B cell (primary cell): ENCODE results near the gene HAS3. TPM values are rescaled to one million over a fixed set of nuclear protein-coding genes. Genes with fewer than 3 reads are reported as not detected.

Source experiments
- ATAC-seq: fragments of 200-7000 bp; cut with Tn5 transposase; one replicate; pipeline ENCODE4 v1.10.0; 2021; ENCODE audit warnings: low read depth, mild to moderate bottlenecking, moderate number of reproducible peaks, moderate library complexity
- CTCF ChIA-PET: fragments of 350-600 bp; sonication (Branson Sonifier 250); formaldehyde crosslinking; loops from one replicate; lab custom pipeline; 2021; ENCODE audit warnings: antibody characterized with exemption, inconsistent platforms; lab: Charles Lee
- POLR2A ChIA-PET: fragments of 350-600 bp; sonication (Branson Sonifier 250); formaldehyde crosslinking; loops from one replicate; lab custom pipeline; 2021; ENCODE audit warnings: antibody characterized with exemption; lab: Charles Lee
- DNase-seq: peaks from one replicate; pipeline ENCODE4 v3.0.0; 2013
- H2AFZ ChIP-seq: 2 replicates; pipeline ENCODE4 v1.6.1; 2012; ENCODE audit warnings: mild to moderate bottlenecking, low read depth, low read length; ENCODE audit not compliant: insufficient read depth, poor library complexity, severe bottlenecking
- H3K27ac ChIP-seq, 2 donors: 1 replicate in 1 of 2; 2 replicates in 1 of 2; pipeline ENCODE4 v1.5.1; 2012 to 2013; ENCODE audit warnings: low read length in 2 of 2, mild to moderate bottlenecking in 2 of 2, moderate library complexity in 1 of 2
- H3K27me3 ChIP-seq, 4 experiments: fragments of 200-600 bp in 1 of 4; sonication (generic) in 1 of 4; replicated peaks in 1 of 4; 1 replicate in 2 of 4; 2 replicates in 2 of 4; pipeline versions ENCODE4 v1.6.1 to v1.7.0; 2013 to 2016; ENCODE audit warnings: low read length in 3 of 4, mild to moderate bottlenecking in 2 of 4, mixed read lengths in 1 of 4, moderate library complexity in 1 of 4; ENCODE audit not compliant: insufficient read depth in 4 of 4, control insufficient read depth in 3 of 4; ENCODE audit errors: control extremely low read depth in 1 of 4
- H3K36me3 ChIP-seq, 2 experiments: replicated peaks in 1 of 2; 1 replicate in 1 of 2; 2 replicates in 1 of 2; pipeline versions ENCODE4 v1.6.1 to v1.7.1; 2013; ENCODE audit warnings: low read length in 1 of 2; ENCODE audit not compliant: insufficient read depth in 2 of 2, control insufficient read depth in 1 of 2; ENCODE audit errors: control extremely low read depth in 1 of 2, extremely low read depth in 1 of 2
- H3K4me1 ChIP-seq, 2 donors: fragments of 200-600 bp in 1 of 2; sonication (generic) in 1 of 2; 1 replicate in 1 of 2; 2 replicates in 1 of 2; pipeline versions ENCODE4 v1.5.1 to v1.6.1; 2013 to 2017; ENCODE audit warnings: low read length in 2 of 2; ENCODE audit not compliant: control insufficient read depth in 2 of 2, insufficient read depth in 2 of 2
- H3K4me2 ChIP-seq: replicated peaks from 2 replicates; pipeline ENCODE3; 2012; ENCODE audit warnings: mild to moderate bottlenecking, low read depth, low read length; ENCODE audit not compliant: poor library complexity, severe bottlenecking
- H3K4me3 ChIP-seq, 5 experiments: fragments of 200-600 bp in 1 of 5; sonication (generic) in 1 of 5; 1 replicate in 3 of 5; 2 replicates in 2 of 5; pipeline versions ENCODE4 v1.5.1 to v1.7.0; 2011 to 2016; ENCODE audit warnings: low read length in 4 of 5, mild to moderate bottlenecking in 4 of 5, low read depth in 2 of 5, control low read depth in 1 of 5, moderate library complexity in 1 of 5; ENCODE audit not compliant: insufficient read depth in 1 of 5; ENCODE audit errors: control extremely low read depth in 1 of 5, extremely low read depth in 1 of 5
- H3K79me2 ChIP-seq: fragments of 200-600 bp; sonication (generic); one replicate; pipeline ENCODE4 v1.6.0; 2016; ENCODE audit warnings: low read length; ENCODE audit not compliant: control insufficient read depth, insufficient read depth
- H3K9ac ChIP-seq: fragments of 200-600 bp; sonication (generic); 2 replicates; pipeline ENCODE4 v1.6.1; 2017; ENCODE audit warnings: mild to moderate bottlenecking, low read length, moderate library complexity
- H3K9me3 ChIP-seq, 3 donors: one replicate each; pipeline versions ENCODE4 v1.6.1 to v1.7.1; 2013; ENCODE audit warnings: low read length in 2 of 3; ENCODE audit not compliant: control insufficient read depth in 2 of 3, insufficient read depth in 1 of 3; ENCODE audit errors: control extremely low read depth in 1 of 3
- H4K20me1 ChIP-seq: 2 replicates; pipeline ENCODE4 v1.6.0; 2012; ENCODE audit warnings: mild to moderate bottlenecking, low read length; ENCODE audit not compliant: insufficient read depth, control insufficient read depth, poor library complexity, severe bottlenecking
- H3K27ac Mint-ChIP-seq: one replicate; pipeline ENCODE4 v1.8.0; 2021; ENCODE audit warnings: mixed read lengths
- H3K27me3 Mint-ChIP-seq: one replicate; pipeline ENCODE4 v1.8.0; 2021; ENCODE audit warnings: mixed read lengths
- H3K4me1 Mint-ChIP-seq: one replicate; pipeline ENCODE4 v1.8.0; 2021; ENCODE audit warnings: mixed read lengths
- H3K4me3 Mint-ChIP-seq: one replicate; pipeline ENCODE4 v1.8.0; 2021; ENCODE audit warnings: mixed read lengths
- H3K9me3 Mint-ChIP-seq: one replicate; pipeline ENCODE4 v1.8.0; 2022; ENCODE audit warnings: mixed read lengths; ENCODE audit not compliant: insufficient read depth
- CTCF ChIP-seq: fragments of 200-600 bp; IDR thresholded peaks from one replicate; pipeline ENCODE4 v1.8.0; 2022; ENCODE audit warnings: antibody characterized with exemption, mild to moderate bottlenecking
- EZH2 ChIP-seq: IDR thresholded peaks from 2 replicates; pipeline ENCODE4 v1.6.1; 2012; ENCODE audit warnings: borderline replicate concordance, low read depth, mild to moderate bottlenecking, moderate library complexity, low read length; ENCODE audit not compliant: insufficient read depth, poor library complexity, severe bottlenecking
- WGBS: methylation state at CpG from one replicate; pipeline ENCODE4 v1.1.5; 2013; ENCODE audit warnings: missing lambda C conversion rate; ENCODE audit not compliant: insufficient coverage; 5-methylcytosine and 5-hydroxymethylcytosine counted together
- intact Hi-C: fragments of 100-400 bp; cut with micrococcal nuclease; formaldehyde crosslinking; loops from one replicate; pipeline ENCODE4 v1.10.0; 2022
- polyA plus RNA-seq: library from polyadenylated mRNA; depleted of rRNA; stranded (reverse); fragments of >200 nt; gene quantifications from 2 replicates; pipeline ENCODE4 v1.2.3, GENCODE V29; 2012
- total RNA-seq, 2 donors: library from RNA; stranded (reverse); fragments of 120-200 nt in 1 of 2; gene quantifications; 1 replicate in 1 of 2; 2 replicates in 1 of 2; pipeline versions ENCODE4 v1.2.3 to v1.2.4, GENCODE V29; 2013 to 2022

Gene HAS3
- total and polyA plus RNA-seq, 2 donors (not counting 1 experiment from before 2014, with no cell fraction given) = 1.4 to 2.6 TPM

- Histone ChIP-seq H3K36me3 (peaks cover 0 to 30% of the 10 kb centered on the region in 2 experiments), H3K4me2 (no peak overlapping the region), H3K27ac (no peak overlapping the region), H3K79me2 (no peaks in the 10 kb centered on the region), H4K20me1 (peaks cover 75% of the 10 kb centered on the region), H3K9me3 (peaks cover 0 to 3% (median 0%) of the 10 kb centered on the region in 3 donors), H2AFZ (no peak overlapping the region), H3K4me3 (no peak overlapping the region), H3K27me3 (peaks cover 0 to 21% (median 14%) of the 10 kb centered on the region in 4 experiments), H3K4me1 (peaks cover 16 to 17% of the 10 kb centered on the region in 2 donors), H3K9ac (no peak overlapping the region)
- H3K27me3 Mint-ChIP-seq = peaks cover 16% of the 10 kb centered on the region
- ChIA-PET POLR2A (no interaction called here), CTCF (interaction anchor here (0.7 to 2.8 kb wide), 3 partner anchors 11 to 21 kb away, joined by 3 to 8 read pairs (median 5); partner anchors contain the start of genes CHTF8 and UTP4)
- H3K9me3 Mint-ChIP-seq = no peaks in the 10 kb centered on the region
- no peak overlapping the region for H3K27ac Mint-ChIP-seq
- DNase-seq = no peak
- intact Hi-C loops = no loop called here
- H3K4me1 Mint-ChIP-seq = peaks cover 9% of the 10 kb centered on the region
- no peak for TF ChIP-seq EZH2
- no peak for TF ChIP-seq CTCF
- WGBS = 80% methylated on average over 4 of the region's 6 CpGs
- H3K4me3 Mint-ChIP-seq = no peak overlapping the region
- ATAC-seq = no peak
These were observed 5.9 kb downstream of the HAS3 start for GRCh38 chr16:69111216-69111875.

GRCh38 chr16:69111876-69112230, 6.4 kb downstream of the HAS3 start:
- H3K9ac ChIP-seq = no peak overlapping the region
- peaks cover 6% of the 10 kb centered on the region for H3K4me1 Mint-ChIP-seq
- H3K79me2 ChIP-seq = no peaks in the 10 kb centered on the region

More at GRCh38 chr16:69111876-69112230, 6.4 kb downstream of the HAS3 start:
- H3K9me3 Mint-ChIP-seq = no peaks in the 10 kb centered on the region
- ATAC-seq (no peak), DNase-seq (no peak)
- peaks cover 1 to 35% of the 10 kb centered on the region in 2 experiments for H3K36me3 ChIP-seq
- peaks cover 14% of the 10 kb centered on the region for H3K27me3 Mint-ChIP-seq
- no peak overlapping the region for H3K4me3 ChIP-seq
- H3K4me1 ChIP-seq = peaks cover 11 to 12% of the 10 kb centered on the region in 2 donors
- H2AFZ ChIP-seq = no peak overlapping the region
- WGBS = 91% methylated on average over 3 of the region's 5 CpGs
- no peaks in the 10 kb centered on the region for H3K9me3 ChIP-seq
- no peak overlapping the region for H3K27ac Mint-ChIP-seq
- peaks cover 0 to 16% (median 9%) of the 10 kb centered on the region in 4 experiments for H3K27me3 ChIP-seq
- TF ChIP-seq EZH2 = no peak
- no peak for TF ChIP-seq CTCF
- ChIA-PET POLR2A (no interaction called here), CTCF (interaction anchor here (1.9 to 2.8 kb wide), 2 partner anchors 14 to 21 kb away, joined by 5 to 8 read pairs; partner anchors contain the start of genes CHTF8 and UTP4)
- no peak overlapping the region for H3K27ac ChIP-seq
- H4K20me1 ChIP-seq = peaks cover 73% of the 10 kb centered on the region
- intact Hi-C loops = no loop called here
- no peak overlapping the region for H3K4me2 ChIP-seq
- no peak overlapping the region for H3K4me3 Mint-ChIP-seq
